ENCODE results near the gene PTGDS.
A peak's percentile ranks its signal among the peaks of the same experiment; 100 is the strongest.

The PTGDS gene

DNA sequence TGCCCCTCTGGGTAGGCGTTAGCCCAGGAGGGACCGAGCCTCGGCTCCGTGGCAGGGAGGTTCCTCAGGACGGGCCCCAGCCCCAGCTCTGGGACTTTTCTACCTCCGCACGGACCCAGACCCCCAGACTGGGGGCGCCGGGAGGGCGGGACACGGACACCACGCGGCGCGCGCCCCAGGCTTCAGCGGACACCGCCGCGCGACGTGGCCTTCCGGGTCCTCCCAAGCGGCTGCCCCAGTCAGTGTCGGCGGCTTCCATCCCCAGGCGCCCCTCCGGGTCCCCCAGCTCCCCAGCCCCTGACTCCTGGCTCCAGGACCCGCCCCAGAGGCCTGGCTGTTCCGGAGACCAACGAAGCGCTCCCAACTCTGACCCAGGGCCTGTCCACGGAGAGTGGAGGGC lies 8.5 kb downstream of the PTGDS start:
- Histone ChIP-seq H3K4me1 (ENCODE audit: control insufficient read depth in 1 of 2, insufficient read depth in 2 of 2, low read length in 2 of 2) (peaks cover 7 to 9% of the 10 kb centered on the region in 2 experiments), H3K4me3 (ENCODE audit: low read depth, low read length) (no peak overlapping the region), H3K27ac (ENCODE audit: low read depth, low read length) (no peak overlapping the region), H2AK5ac (ENCODE audit: low read length) (no peak overlapping the region), H3K9ac (ENCODE audit: low read length) (no peak overlapping the region), H4K91ac (ENCODE audit: low read depth, low read length) (no peak overlapping the region), H4K8ac (ENCODE audit: low read depth, low read length) (no peak overlapping the region), H4K12ac (ENCODE audit: low read depth, low read length) (no peak overlapping the region), H3K79me2 (ENCODE audit: control insufficient read depth, insufficient read depth, low read length, poor library complexity) (no peaks in the 10 kb centered on the region), H2BK5ac (ENCODE audit: low read depth, low read length, poor library complexity) (no peak overlapping the region), H3K4ac (ENCODE audit: low read depth, low read length) (no peak overlapping the region), H3K4me2 (ENCODE audit: low read length) (no peak overlapping the region), H3K36me3 (ENCODE audit: control insufficient read depth in 1 of 2, insufficient read depth in 2 of 2, low read length in 2 of 2) (no peaks in the 10 kb centered on the region), H3K14ac (ENCODE audit: low read length) (no peak overlapping the region), H3K9me3 (ENCODE audit: insufficient read depth, low read depth, low read length) (peaks cover 7% of the 10 kb centered on the region), H3K18ac (ENCODE audit: low read length) (no peak overlapping the region), H2BK12ac (ENCODE audit: low read length) (no peak overlapping the region), H3K79me1 (ENCODE audit: low read length) (peaks cover 4% of the 10 kb centered on the region), H3K23ac (ENCODE audit: low read length) (no peak overlapping the region), H2BK120ac (ENCODE audit: insufficient read depth, low read length, poor library complexity) (no peak overlapping the region), H3K27me3 (ENCODE audit: insufficient read depth, low read length) (peaks cover 9% of the 10 kb centered on the region), H2AFZ (ENCODE audit: insufficient read depth, low read length, poor library complexity) (no peak overlapping the region)
- DNase-seq, result no peak
- no CpG with 5 or more reads among the region's 33 CpGs for WGBS (ENCODE audit: extremely low coverage, insufficient coverage, insufficient read length)

- Histone ChIP-seq H2AFZ (ENCODE audit: insufficient read depth, low read length, poor library complexity) (no peak overlapping the region), H3K27me3 (ENCODE audit: insufficient read depth, low read length) (peaks cover 9% of the 10 kb centered on the region), H3K9ac (ENCODE audit: low read length) (no peak overlapping the region), H3K79me2 (ENCODE audit: control insufficient read depth, insufficient read depth, low read length, poor library complexity) (peaks cover 7% of the 10 kb centered on the region), H3K79me1 (ENCODE audit: low read length) (peaks cover 17% of the 10 kb centered on the region), H2BK5ac (ENCODE audit: low read depth, low read length, poor library complexity) (no peak overlapping the region), H4K91ac (ENCODE audit: low read depth, low read length) (no peak overlapping the region), H2AK5ac (ENCODE audit: low read length) (no peak overlapping the region), H3K27ac (ENCODE audit: low read depth, low read length) (no peak overlapping the region), H3K14ac (ENCODE audit: low read length) (no peak overlapping the region), H3K4me2 (ENCODE audit: low read length) (no peak overlapping the region), H3K9me3 (ENCODE audit: insufficient read depth, low read depth, low read length) (peaks cover 5% of the 10 kb centered on the region), H3K4ac (ENCODE audit: low read depth, low read length) (no peak overlapping the region), H3K4me3 (ENCODE audit: low read depth, low read length) (no peak overlapping the region), H3K18ac (ENCODE audit: low read length) (no peak overlapping the region), H3K36me3 (ENCODE audit: control insufficient read depth in 1 of 2, insufficient read depth in 2 of 2, low read length in 2 of 2) (peaks cover 4 to 6% of the 10 kb centered on the region in 2 experiments), H4K12ac (ENCODE audit: low read depth, low read length) (no peak overlapping the region), H3K4me1 (ENCODE audit: control insufficient read depth in 1 of 2, insufficient read depth in 2 of 2, low read length in 2 of 2) (peaks cover 16 to 21% of the 10 kb centered on the region in 2 experiments), H2BK12ac (ENCODE audit: low read length) (no peak overlapping the region), H4K8ac (ENCODE audit: low read depth, low read length) (no peak overlapping the region), H3K23ac (ENCODE audit: low read length) (no peak overlapping the region), H2BK120ac (ENCODE audit: insufficient read depth, low read length, poor library complexity) (no peak overlapping the region)
- WGBS (ENCODE audit: extremely low coverage, insufficient coverage, insufficient read length), result no CpG with 5 or more reads among the region's 4 CpGs
- DNase-seq, result no peak
Observed at GRCh38 chr9:136988872-136989271, 11.6 kb downstream of the PTGDS start.

- Histone ChIP-seq H4K91ac (ENCODE audit: low read depth, low read length) (no peak overlapping the region), H4K12ac (ENCODE audit: low read depth, low read length) (no peak overlapping the region), H3K9ac (ENCODE audit: low read length) (no peak overlapping the region), H3K14ac (ENCODE audit: low read length) (no peak overlapping the region), H3K27ac (ENCODE audit: low read depth, low read length) (no peak overlapping the region), H3K4me2 (ENCODE audit: low read length) (no peak overlapping the region), H3K9me3 (ENCODE audit: insufficient read depth, low read depth, low read length) (peaks cover 5% of the 10 kb centered on the region), H3K4ac (ENCODE audit: low read depth, low read length) (no peak overlapping the region), H2BK5ac (ENCODE audit: low read depth, low read length, poor library complexity) (no peak overlapping the region), H3K4me3 (ENCODE audit: low read depth, low read length) (no peak overlapping the region), H4K8ac (ENCODE audit: low read depth, low read length) (no peak overlapping the region), H3K27me3 (ENCODE audit: insufficient read depth, low read length) (peaks cover 7% of the 10 kb centered on the region), H2AFZ (ENCODE audit: insufficient read depth, low read length, poor library complexity) (no peak overlapping the region), H2BK12ac (ENCODE audit: low read length) (no peak overlapping the region), H2BK120ac (ENCODE audit: insufficient read depth, low read length, poor library complexity) (no peak overlapping the region), H3K79me2 (ENCODE audit: control insufficient read depth, insufficient read depth, low read length, poor library complexity) (peaks cover 7% of the 10 kb centered on the region), H3K36me3 (ENCODE audit: control insufficient read depth in 1 of 2, insufficient read depth in 2 of 2, low read length in 2 of 2) (peaks cover 15 to 19% of the 10 kb centered on the region in 2 experiments), H3K4me1 (ENCODE audit: control insufficient read depth in 1 of 2, insufficient read depth in 2 of 2, low read length in 2 of 2) (peaks cover 17 to 24% of the 10 kb centered on the region in 2 experiments), H3K79me1 (ENCODE audit: low read length) (peaks cover 17% of the 10 kb centered on the region), H3K18ac (ENCODE audit: low read length) (no peak overlapping the region), H3K23ac (ENCODE audit: low read length) (no peak overlapping the region), H2AK5ac (ENCODE audit: low read length) (no peak overlapping the region)
- WGBS (ENCODE audit: extremely low coverage, insufficient coverage, insufficient read length), result no CpG with 5 or more reads among the region's 10 CpGs
- DNase-seq, result no peak
Observed at GRCh38 chr9:136990242-136990911, 13.1 kb downstream of the PTGDS start.

- Histone ChIP-seq H3K36me3 (ENCODE audit: control insufficient read depth in 1 of 2, insufficient read depth in 2 of 2, low read length in 2 of 2) (peaks cover 15 to 21% of the 10 kb centered on the region in 2 experiments), H4K12ac (ENCODE audit: low read depth, low read length) (peak within 1 kb of the TSS; percentile 54), H2BK120ac (ENCODE audit: insufficient read depth, low read length, poor library complexity) (peak within 1 kb of the TSS; percentile 50), H4K8ac (ENCODE audit: low read depth, low read length) (peak within 1 kb of the TSS; percentile 61), H2BK12ac (ENCODE audit: low read length) (no peak within 1 kb of the TSS), H3K4me1 (ENCODE audit: control insufficient read depth in 1 of 2, insufficient read depth in 2 of 2, low read length in 2 of 2) (peaks cover 33 to 41% of the 10 kb centered on the region in 2 experiments), H2AK5ac (ENCODE audit: low read length) (peak within 1 kb of the TSS; percentile 1), H3K79me1 (ENCODE audit: low read length) (peaks cover 28% of the 10 kb centered on the region), H3K27ac (ENCODE audit: low read depth, low read length) (peak within 1 kb of the TSS; percentile 75), H3K27me3 (ENCODE audit: insufficient read depth, low read length) (no peaks in the 10 kb centered on the region), H3K9ac (ENCODE audit: low read length) (peak within 1 kb of the TSS; percentile 78), H3K14ac (ENCODE audit: low read length) (peak within 1 kb of the TSS; percentile 86), H4K91ac (ENCODE audit: low read depth, low read length) (peak within 1 kb of the TSS; percentile 77), H3K79me2 (ENCODE audit: control insufficient read depth, insufficient read depth, low read length, poor library complexity) (peaks cover 11% of the 10 kb centered on the region), H3K4me3 (ENCODE audit: low read depth, low read length) (peak within 1 kb of the TSS; percentile 83), H3K9me3 (ENCODE audit: insufficient read depth, low read depth, low read length) (peaks cover 3% of the 10 kb centered on the region), H3K4ac (ENCODE audit: low read depth, low read length) (peak within 1 kb of the TSS; percentile 8), H3K4me2 (ENCODE audit: low read length) (peak within 1 kb of the TSS; percentile 97), H2AFZ (ENCODE audit: insufficient read depth, low read length, poor library complexity) (peak within 1 kb of the TSS; percentile 59), H2BK5ac (ENCODE audit: low read depth, low read length, poor library complexity) (peak within 1 kb of the TSS; percentile 67), H3K18ac (ENCODE audit: low read length) (peak within 1 kb of the TSS; percentile 83), H3K23ac (ENCODE audit: low read length) (no peak within 1 kb of the TSS)
- no CpG with 5 or more reads among the region's 92 CpGs for WGBS (ENCODE audit: extremely low coverage, insufficient coverage, insufficient read length)
- peak; percentile 85 to 91 for DNase-seq
Observed at GRCh38 chr9:136991993-136992818, 14.9 kb downstream of the PTGDS start, which contains the start of gene PAXX. Gene PAXX, plus strand, starts transcription at chr9:136992422. Its CDS starts 22 bp downstream, at chr9:136992444.
